HepG2 (cell line): Measurements from ENCODE around the gene ZFAND6.

ENCODE experiments used
- ESRRA ChIP-seq: sonication (generic); formaldehyde crosslinking; IDR thresholded peaks from 2 replicates; pipeline ENCODE4 v1.5.1; 2020; ENCODE audit warnings: mild to moderate bottlenecking, low read depth, missing genetic modification reagents
- EZH2 ChIP-seq: conservative IDR thresholded peaks from 2 replicates; pipeline ENCODE4 v1.6.1; 2012; ENCODE audit warnings: mild to moderate bottlenecking, low read depth, low read length, moderate library complexity
- KAT2B ChIP-seq: fragments of 150-350 bp; IDR thresholded peaks from 2 replicates; pipeline ENCODE4 v1.6.1; 2014; ENCODE audit warnings: low read depth, low read length, borderline replicate concordance
- NR2C2 ChIP-seq: sonication (generic); formaldehyde crosslinking; IDR thresholded peaks from 2 replicates; pipeline ENCODE4 v1.4.0; 2020; ENCODE audit warnings: missing genetic modification reagents, mild to moderate bottlenecking, moderate library complexity, borderline replicate concordance
- ZNF644 ChIP-seq: IDR thresholded peaks from 2 replicates; pipeline ENCODE4 v1.6.1; 2016; ENCODE audit warnings: low read depth

DNA sequence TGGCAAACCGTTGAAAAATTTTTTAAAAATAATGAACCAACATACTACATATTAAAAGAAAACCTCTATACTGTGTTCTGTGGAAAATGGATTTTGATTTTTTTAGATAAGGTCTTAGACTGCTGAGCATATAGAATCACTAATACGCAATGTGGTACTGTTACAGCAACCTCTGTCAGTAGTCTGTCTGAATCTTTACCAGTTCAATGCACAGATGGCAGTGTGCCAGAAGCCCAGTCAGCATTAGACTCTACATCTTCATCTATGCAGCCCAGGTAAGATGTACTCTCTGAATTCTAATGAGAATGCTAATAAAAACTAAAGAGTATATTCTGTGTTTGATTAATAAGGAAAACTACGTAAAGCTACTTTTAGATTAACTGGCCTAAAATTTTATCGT lies 62.1 kb downstream of the ZFAND6 start:
- no peak for TF ChIP-seq ZNF644
- TF ChIP-seq ESRRA (CRISPR knock-in tag) = no peak
- no peak for TF ChIP-seq EZH2
- TF ChIP-seq KAT2B = no peak
- no peak for TF ChIP-seq NR2C2 (CRISPR knock-in tag)
